ENCODE measurements around the gene JOSD1. TPM values are rescaled to one million over a fixed set of nuclear protein-coding genes. Genes with fewer than 3 reads are reported as not detected.
"Not testable (repeated sequence)": the region's sequence is repeated elsewhere in the genome, so short reads cannot be mapped to it uniquely, and the experiment has no call there.

The JOSD1 gene
- total RNA-seq, 1 donor from 2014 or later: 24.0 TPM

DNA sequence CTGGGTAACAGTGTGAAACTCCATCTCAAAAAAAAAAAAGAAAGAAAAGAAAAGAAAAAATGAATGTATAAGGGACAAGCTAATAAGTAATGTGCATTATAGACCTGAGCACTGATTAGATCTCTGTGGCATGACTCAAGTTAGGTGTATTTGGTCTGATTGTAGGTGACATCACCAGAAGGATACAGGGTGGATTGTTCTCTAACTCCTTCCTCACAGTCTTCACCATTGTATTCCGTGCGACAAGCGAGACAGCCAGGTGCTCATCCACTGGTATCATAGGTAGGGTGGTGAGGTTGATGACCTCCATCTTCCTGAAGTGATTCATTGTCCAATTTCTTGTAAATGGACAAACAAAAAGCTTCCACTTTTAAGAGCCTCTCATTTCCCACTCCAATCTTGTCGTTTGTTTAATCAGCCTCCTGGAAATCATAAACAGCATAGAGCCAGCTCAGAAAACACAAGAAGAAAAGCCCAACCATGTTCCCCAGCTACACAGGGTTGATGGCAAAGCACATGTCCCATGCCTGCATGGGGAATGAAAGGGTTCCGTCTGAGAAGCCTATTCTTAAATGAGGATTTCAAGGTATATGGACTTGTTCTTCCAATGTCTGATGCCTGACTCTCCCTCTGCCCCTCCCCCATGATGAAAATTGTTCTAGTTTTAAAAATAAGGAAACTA, 50.8 kb downstream of the JOSD1 start:
- no peak for DNase-seq (ENCODE audit: low spot score)
- intact Hi-C loops (cut with DNase I): no loop called here

DNA sequence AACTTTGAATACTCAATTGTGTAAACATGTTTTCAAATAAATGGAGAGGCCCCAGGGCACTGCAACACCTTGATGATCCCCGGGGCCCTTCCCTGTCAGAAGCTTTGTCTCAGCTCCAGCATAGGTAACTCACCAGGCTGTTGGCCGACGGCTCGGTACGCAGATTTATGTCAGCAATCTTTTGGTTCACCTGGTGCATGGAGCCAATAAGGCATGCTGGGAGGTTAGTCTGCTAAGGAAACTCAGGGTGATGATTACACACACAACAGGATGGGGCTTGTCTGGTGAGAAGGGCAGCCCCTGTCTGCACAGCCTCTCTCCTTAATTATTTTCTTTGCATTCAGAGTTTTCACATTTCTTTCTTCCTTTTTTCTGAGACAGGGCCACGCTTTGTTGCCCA, 55.3 kb downstream of the JOSD1 start:
- intact Hi-C loops (cut with DNase I): no loop called here
- DNase-seq (ENCODE audit: low spot score): no peak

DNA sequence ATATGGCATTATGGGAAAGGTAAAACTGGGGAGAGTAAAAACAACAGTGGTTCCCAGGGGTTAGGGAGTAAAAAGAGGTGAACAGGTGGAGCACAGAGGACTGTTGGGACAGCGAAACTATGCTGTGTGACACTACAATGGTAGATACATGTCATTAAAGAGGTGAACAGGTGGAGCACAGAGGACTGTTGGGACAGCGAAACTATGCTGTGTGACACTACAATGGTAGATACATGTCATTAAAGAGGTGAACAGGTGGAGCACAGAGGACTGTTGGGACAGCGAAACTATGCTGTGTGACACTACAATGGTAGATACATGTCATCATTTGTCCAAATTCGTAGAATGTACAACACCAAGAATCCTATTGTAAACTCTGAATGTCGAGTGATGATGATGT, 56.5 kb downstream of the JOSD1 start:
- DNase-seq (ENCODE audit: low spot score); intact Hi-C loops (cut with DNase I): not testable (repeated sequence)

DNA sequence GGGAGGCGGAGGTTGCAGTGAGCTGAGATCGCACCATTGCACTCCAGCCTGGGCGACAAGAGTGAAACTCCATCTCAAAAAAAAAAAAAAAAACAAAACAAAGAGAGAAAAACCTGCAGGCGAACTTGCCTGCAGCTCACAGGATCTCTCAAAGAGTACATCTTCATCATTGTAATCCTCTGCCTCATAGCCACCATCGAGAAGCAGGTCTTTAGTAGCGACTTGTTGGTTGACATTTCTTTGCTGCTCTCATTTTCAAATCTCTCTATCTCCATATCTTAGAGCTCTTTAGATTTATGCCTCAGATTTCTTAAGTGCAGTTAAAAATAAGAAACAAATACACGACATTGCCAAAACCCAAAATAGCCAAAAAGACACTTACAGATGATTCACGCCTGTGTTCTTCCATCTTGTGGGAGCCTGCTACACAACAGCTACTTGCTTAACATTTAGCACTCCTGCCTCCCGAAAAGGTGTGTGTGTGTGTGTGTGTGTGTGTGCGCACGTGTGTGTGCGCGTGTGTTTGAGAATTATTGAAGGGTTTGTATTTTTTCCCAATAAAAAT, 59.2 kb downstream of the JOSD1 start:
- DNase-seq (ENCODE audit: low spot score): no peak
- intact Hi-C loops (cut with DNase I): no loop called here

DNA sequence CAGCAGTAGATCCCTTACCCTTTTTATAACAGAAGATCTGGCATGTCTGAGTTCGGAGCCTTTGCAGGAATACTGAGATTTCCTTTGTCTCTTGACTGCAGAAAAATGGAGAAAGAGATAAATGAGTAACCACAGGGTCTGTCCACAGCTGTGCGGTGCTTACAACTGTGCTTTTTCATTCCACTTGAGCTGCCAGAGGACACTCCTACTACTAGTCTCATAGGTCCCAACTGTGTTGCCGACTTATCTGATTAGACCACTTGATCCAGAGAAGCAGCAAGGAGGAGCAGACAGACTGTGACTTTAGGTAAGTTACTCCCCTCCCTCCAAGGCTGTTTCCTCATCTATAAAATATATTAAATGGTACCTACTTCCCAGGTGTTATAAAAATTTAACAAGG, 62.0 kb downstream of the JOSD1 start:
- DNase-seq (ENCODE audit: low spot score): no peak
- intact Hi-C loops (cut with DNase I): no loop called here

DNA sequence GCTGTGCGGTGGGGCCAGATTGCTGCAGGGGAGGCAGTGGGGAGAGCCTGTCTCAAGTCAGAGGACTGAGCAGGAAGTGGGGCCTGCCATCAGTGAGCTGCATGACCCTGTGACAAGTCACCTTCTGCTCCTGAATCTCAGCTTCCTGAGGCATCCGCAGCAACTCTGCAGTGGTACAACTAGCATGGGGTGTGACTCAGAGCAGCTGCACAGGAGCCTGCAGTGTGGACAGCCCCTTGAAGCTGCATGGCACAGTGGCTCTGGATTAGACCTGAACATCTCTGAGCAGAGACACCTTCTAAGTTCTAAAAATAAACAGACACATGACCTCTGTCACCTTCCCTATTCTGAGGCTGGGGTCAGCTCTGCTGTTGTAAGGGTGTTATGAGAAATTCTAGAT, 62.5 kb downstream of the JOSD1 start:
- no peak for DNase-seq (ENCODE audit: low spot score)
- intact Hi-C loops (cut with DNase I): no loop called here

Other genes starting within 250 kb of the JOSD1 start
- gene KCNJ4, start 245.7 kb downstream of the JOSD1 start, total RNA-seq: 67.8 TPM
- 18.2 TPM for gene KDELR3, start 232.8 kb downstream of the JOSD1 start, total RNA-seq
- 215 TPM for gene DDX17, start 194.6 kb downstream of the JOSD1 start, total RNA-seq
- 1.9 TPM for gene DMC1, start 130.8 kb downstream of the JOSD1 start, total RNA-seq
- gene FAM227A, start 44.6 kb downstream of the JOSD1 start, total RNA-seq: 0.46 TPM
- gene CBY1, start 44.3 kb downstream of the JOSD1 start, total RNA-seq: 36.9 TPM
- 55.7 TPM for gene TOMM22, start 19.0 kb downstream of the JOSD1 start, total RNA-seq
- 34.3 TPM for gene GTPBP1, start 5.0 kb upstream of the JOSD1 start, total RNA-seq
- 130 TPM for gene SUN2, start 55.1 kb upstream of the JOSD1 start, total RNA-seq
- 8.1 TPM for gene DNAL4, start 93.2 kb upstream of the JOSD1 start, total RNA-seq
- 23.5 TPM for gene NPTXR, start 143.1 kb upstream of the JOSD1 start, total RNA-seq
- 60.3 TPM for gene CBX6, start 171.3 kb upstream of the JOSD1 start, total RNA-seq